T-helper 9 cell (primary cell): ENCODE data around the gene RIOX2.

ENCODE experiments used
- DNase-seq: peaks from one replicate; pipeline ENCODE4 v3.0.0-alpha.2; 2020

RIOX2 gene

GRCh38 chr3:97901313-97902248 lies 70.7 kb downstream of the RIOX2 start:
- no peak for DNase-seq

- DNase-seq = no peak
These were observed 72.9 kb downstream of the RIOX2 start for GRCh38 chr3:97899331-97899730.

DNA sequence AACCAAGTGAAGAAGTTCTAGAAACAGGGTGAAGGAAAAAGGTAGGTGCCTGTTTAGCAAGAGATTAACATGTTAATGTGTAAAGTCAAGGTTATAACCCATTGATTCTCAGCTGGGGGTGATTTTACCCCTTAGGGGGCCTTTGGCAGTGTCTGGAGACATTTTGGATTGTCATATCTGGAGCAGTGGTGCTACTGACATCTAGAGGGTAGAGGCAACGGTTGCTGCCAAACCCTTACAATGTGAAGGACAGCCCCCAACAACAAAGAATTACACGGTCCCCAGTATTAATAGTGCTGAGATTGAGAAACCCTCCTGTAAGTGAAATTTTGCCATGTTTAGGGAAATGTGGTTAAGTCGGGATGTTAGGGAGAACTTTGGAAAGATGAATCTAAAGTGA lies 75.7 kb downstream of the RIOX2 start:
- DNase-seq = no peak

DNA sequence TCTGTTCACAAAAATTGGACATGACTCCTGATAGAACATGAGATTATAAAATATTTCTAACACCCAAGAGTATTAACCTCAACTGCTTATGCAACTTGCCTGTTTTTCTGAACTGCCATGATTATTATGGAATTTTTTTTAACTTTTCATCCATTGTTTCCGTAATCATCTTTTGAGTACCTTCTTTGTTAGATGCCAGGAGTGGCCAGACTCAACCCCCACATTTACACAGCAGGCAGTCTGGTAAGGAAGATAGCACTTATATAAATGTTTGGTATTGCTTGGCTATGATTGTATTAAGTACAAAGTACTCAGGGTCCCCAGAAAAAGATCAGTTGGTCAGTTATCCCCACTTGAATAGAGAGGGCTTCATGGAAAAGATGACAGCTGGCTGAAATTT lies 76.1 kb downstream of the RIOX2 start:
- DNase-seq = no peak

- no peak for DNase-seq
These were observed 77.0 kb downstream of the RIOX2 start for GRCh38 chr3:97895216-97895615.

GRCh38 chr3:97892852-97893251 lies 79.4 kb downstream of the RIOX2 start:
- DNase-seq = no peak
